Stimulated activated naive CD8-positive, alpha-beta T cell treated with anti-CD3 and anti-CD28 coated beads, Interleukin-15, amount 100 ng/mL, for 72 hours (primary cell): ENCODE data around the gene JAK2.
"Not testable (repeated sequence)": the region's sequence is repeated elsewhere in the genome, so short reads cannot be mapped to it uniquely, and the experiment has no call there.

Experiments used
- ATAC-seq: fragments of 150-1000 bp; cut with Tn5 transposase; 2 replicates; pipeline ENCODE4 v1.10.0; 2021; ENCODE audit warnings: mild to moderate bottlenecking, moderate library complexity
- DNase-seq, 2 donors: peaks; one replicate each; pipeline ENCODE4 v3.0.0; 2021 to 2022
- H3K27ac Mint-ChIP-seq, 2 donors: one replicate each; pipeline ENCODE4 v1.8.0; 2022; ENCODE audit warnings: mild to moderate bottlenecking in 2 of 2, mixed read lengths in 2 of 2, moderate library complexity in 2 of 2
- H3K27me3 Mint-ChIP-seq: one replicate; pipeline ENCODE4 v1.8.0; 2022; ENCODE audit warnings: mixed read lengths
- H3K4me1 Mint-ChIP-seq: one replicate; pipeline ENCODE4 v1.8.0; 2022; ENCODE audit warnings: mild to moderate bottlenecking, mixed read lengths
- H3K4me3 Mint-ChIP-seq, 2 donors: one replicate each; pipeline ENCODE4 v1.8.0; 2022; ENCODE audit warnings: mild to moderate bottlenecking in 2 of 2, mixed read lengths in 2 of 2, moderate library complexity in 1 of 2
- H3K9me3 Mint-ChIP-seq, 2 donors: one replicate each; pipeline ENCODE4 v1.8.0; 2022; ENCODE audit warnings: mixed read lengths in 2 of 2

The JAK2 gene

DNA sequence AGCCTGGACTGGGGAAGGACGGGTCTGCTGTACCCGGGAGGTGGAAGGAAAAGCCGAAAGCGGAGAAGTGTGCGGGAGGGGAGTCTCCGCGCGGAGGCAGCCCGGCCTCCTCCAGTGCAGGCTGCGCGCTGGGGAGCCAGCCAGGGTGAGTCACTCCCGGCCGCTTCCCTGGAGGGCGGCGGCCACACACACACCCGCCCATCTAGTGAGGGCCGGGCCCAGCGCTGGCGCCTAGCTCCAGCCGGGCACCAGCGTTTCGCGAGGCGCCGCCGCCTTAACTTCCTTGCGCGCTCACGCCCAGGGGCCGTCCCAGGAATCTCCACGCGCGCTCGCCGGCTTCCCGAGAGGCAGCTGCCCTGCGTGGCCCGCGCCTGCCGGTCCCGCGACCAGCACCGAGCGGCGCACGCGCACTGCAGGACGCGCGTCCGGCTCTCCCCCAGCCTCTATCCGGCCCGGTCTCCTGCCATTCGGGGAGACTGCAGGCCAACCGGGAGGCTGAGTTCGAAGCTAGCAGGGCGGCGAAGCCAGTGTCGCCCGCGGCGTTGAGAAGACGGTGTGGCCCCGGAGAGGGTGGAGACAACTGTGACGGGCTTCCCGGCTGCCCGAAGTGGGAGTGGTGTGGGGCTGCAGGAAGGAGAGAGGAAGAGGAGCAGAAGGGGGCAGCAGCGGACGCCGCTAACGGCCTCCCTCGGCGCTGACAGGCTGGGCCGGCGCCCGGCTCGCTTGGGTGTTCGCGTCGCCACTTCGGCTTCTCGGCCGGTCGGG is at the start of gene JAK2:
TSS of gene JAK2 (plus strand) at position 652 of the 765 bp plus-strand sequence. CDS start 36,716 bp downstream, outside the sequence.
- Mint-ChIP-seq H3K4me3 (peak within 1 kb of the TSS in 1 of 2 donors; percentile 93), H3K4me1 (peaks cover 47% of the 10 kb centered on the region), H3K27me3 (no peaks in the 10 kb centered on the region), H3K9me3 (no peaks in the 10 kb centered on the region), H3K27ac (peak within 1 kb of the TSS; percentile 94 to 95)
- DNase-seq (peak; percentile 93 to 96), ATAC-seq (peak; percentile 87)

GRCh38 chr9:4936277-4936676 is 48.8 kb upstream of the JAK2 start:
- H3K4me1 Mint-ChIP-seq = peaks cover 64% of the 10 kb centered on the region
- H3K27me3 Mint-ChIP-seq = no peaks in the 10 kb centered on the region
- H3K27ac Mint-ChIP-seq = peak overlapping the region; percentile 91 to 98

GRCh38 chr9:4936823-4937222 is 48.2 kb upstream of the JAK2 start:
- Mint-ChIP-seq H3K4me3 (peak overlapping the region; percentile 69 to 73), H3K9me3 (peaks cover 0 to 3% of the 10 kb centered on the region in 2 donors), H3K27me3 (no peaks in the 10 kb centered on the region), H3K27ac (peak overlapping the region; percentile 90 to 93), H3K4me1 (peaks cover 69% of the 10 kb centered on the region)
- peak; percentile 19 to 61 for DNase-seq
- ATAC-seq = peak; percentile 94

More at GRCh38 chr9:4936277-4936676, 48.8 kb upstream of the JAK2 start:
- Mint-ChIP-seq H3K4me3 (peak overlapping the region; percentile 44 to 71), H3K9me3 (peaks cover 0 to 4% of the 10 kb centered on the region in 2 donors)
- peak; percentile 46 for ATAC-seq
- peak in 1 of 2 donors; percentile 5 for DNase-seq

DNA sequence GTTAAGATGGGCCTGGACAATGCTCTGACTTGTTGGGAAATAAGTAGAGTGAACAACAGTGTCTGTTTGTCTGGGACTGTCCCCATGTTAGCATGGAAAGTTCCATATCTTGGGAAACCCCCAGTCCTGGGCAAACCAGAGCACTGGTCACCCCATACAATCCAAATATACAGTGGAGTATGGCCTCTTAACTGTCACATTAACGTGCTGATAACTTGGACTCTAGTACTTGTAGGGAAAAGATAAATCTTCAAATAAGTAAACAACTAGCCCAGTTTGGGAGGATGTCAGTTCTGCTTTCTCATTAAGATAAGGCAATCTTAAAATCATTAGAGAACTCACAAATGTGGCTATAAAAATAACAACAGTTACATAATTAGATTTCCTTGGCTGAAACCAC is 47.6 kb upstream of the JAK2 start:
- peak in 1 of 2 donors; percentile 41 for DNase-seq
- Mint-ChIP-seq H3K4me3 (peak overlapping the region; percentile 69 to 73), H3K27ac (peak overlapping the region; percentile 90 to 93), H3K4me1 (peaks cover 75% of the 10 kb centered on the region), H3K9me3 (no peaks in the 10 kb centered on the region), H3K27me3 (no peaks in the 10 kb centered on the region)
- ATAC-seq = peak; percentile 70

DNA sequence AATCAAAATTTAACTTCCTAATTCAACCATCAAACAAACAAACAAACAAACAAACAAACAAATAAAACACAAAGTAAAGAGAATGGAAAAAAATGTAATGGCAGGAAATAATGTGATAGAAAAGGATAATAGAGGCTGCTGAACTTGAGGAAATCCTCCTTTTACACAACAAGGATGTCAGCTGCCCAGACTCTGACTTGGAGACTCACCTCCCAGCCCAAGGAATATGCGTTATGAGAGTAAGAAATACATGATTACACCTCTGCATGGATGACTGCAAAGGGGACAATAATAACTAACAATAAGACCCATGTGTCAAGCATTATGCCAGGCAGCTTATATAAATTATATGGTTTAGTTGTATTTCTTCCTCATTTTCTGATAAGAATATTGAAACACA is 46.6 kb upstream of the JAK2 start:
- DNase-seq (no peak), ATAC-seq (no peak)

GRCh38 chr9:4939118-4939561 is 45.9 kb upstream of the JAK2 start:
- Mint-ChIP-seq H3K4me1 (peaks cover 91% of the 10 kb centered on the region), H3K27me3 (no peaks in the 10 kb centered on the region), H3K9me3 (no peaks in the 10 kb centered on the region), H3K27ac (peak overlapping the region; percentile 49 to 88), H3K4me3 (peak overlapping the region; percentile 57 to 73)
- DNase-seq = peak in 1 of 2 donors; percentile 13
- peak; percentile 61 for ATAC-seq

More for the DNA sequence above, 46.6 kb upstream of the JAK2 start:
- Mint-ChIP-seq H3K27ac (peak overlapping the region; percentile 81 to 96), H3K9me3 (no peaks in the 10 kb centered on the region), H3K4me3 (peak overlapping the region; percentile 67 to 73), H3K27me3 (no peaks in the 10 kb centered on the region), H3K4me1 (peaks cover 85% of the 10 kb centered on the region)

DNA sequence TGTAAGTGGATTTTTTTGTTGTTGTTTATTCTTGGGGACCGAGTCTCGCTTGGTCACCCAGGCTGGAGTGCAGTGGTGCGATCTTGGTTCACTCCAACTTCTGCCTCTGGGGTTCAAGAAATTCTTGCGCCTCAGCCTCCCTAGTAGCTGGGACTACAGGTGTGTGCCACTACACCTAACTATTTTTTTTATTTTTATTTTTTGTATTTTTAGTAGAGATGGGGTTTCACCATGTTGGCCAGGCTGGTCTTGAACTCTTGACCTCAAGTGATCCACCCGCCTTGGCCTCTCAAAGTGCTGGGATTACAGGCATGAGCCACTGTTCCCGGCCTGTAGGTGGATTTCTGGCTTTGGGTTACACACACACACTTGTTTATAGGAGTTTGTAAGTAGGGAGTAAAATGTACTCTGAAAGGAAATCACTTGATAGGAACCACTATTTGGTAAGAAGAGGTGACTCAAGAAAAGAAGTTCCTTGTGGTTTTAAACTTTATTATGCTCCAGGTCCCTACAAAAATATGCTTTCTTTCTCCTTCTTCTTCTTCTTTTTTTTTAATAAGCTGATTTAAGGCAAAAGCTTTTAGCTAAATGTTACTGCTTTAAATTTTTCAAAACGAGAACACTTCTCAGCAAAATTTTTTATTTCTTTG is 42.9 kb upstream of the JAK2 start:
- DNase-seq = not testable (repeated sequence)
- peaks cover 79% of the 10 kb centered on the region for H3K4me1 Mint-ChIP-seq
- peak overlapping the region; percentile 29 to 44 for H3K4me3 Mint-ChIP-seq

GRCh38 chr9:4943346-4943745 is 41.7 kb upstream of the JAK2 start:
- H3K4me3 Mint-ChIP-seq = peak overlapping the region in 1 of 2 donors; percentile 30
- ATAC-seq = no peak
- H3K9me3 Mint-ChIP-seq = peaks cover 3 to 6% of the 10 kb centered on the region in 2 donors
- peaks cover 67% of the 10 kb centered on the region for H3K4me1 Mint-ChIP-seq
- H3K27ac Mint-ChIP-seq = peak overlapping the region in 1 of 2 donors; percentile 50
- DNase-seq = no peak
- no peaks in the 10 kb centered on the region for H3K27me3 Mint-ChIP-seq

More for the DNA sequence above, 42.9 kb upstream of the JAK2 start:
- H3K27ac Mint-ChIP-seq = peak overlapping the region; percentile 44 to 69
- H3K27me3 Mint-ChIP-seq, ATAC-seq, H3K9me3 Mint-ChIP-seq: not testable (repeated sequence)

DNA sequence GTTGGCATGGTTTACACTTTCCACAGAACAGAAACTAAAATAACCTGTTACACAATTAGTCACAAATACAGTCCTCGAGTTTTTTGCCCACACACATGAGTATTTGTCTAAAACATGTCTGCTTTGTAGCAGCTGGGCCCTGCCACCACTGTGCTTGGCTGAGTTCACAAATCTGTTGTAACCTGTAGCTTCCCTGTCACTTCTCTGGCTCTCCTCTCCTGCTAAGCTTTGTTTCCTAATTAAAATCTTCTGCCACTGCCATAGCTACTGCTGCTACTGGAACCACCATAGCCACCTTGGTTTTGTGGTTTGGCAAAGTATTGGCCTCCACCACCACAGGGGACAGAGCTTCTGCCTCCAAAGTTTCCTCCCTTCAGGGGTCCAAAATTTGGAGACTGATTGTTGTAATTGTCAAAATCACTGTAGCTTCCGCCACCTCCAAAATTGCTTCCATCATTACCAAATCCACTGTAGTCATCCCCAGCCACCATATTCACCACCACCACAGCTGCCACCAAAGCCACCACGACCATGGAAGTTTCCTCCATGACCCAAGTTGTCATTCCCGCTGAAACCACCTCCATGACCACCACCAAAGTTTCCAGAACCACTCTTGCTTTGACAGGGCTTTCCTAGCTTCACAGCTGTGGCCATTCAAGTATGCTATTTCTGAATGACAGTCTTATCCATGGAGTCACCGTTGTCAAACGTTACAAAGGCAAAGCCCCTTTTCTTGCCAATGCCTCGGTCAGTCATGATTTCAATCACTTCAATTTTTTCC is 40.5 kb upstream of the JAK2 start:
- ATAC-seq = peak; percentile 82
- Mint-ChIP-seq H3K27ac (peak overlapping the region; percentile 86 to 89), H3K4me3 (peak overlapping the region; percentile 53 to 72), H3K4me1 (peaks cover 54% of the 10 kb centered on the region)
- peak; percentile 41 to 71 for DNase-seq
- H3K27me3 Mint-ChIP-seq, H3K9me3 Mint-ChIP-seq: not testable (repeated sequence)

DNA sequence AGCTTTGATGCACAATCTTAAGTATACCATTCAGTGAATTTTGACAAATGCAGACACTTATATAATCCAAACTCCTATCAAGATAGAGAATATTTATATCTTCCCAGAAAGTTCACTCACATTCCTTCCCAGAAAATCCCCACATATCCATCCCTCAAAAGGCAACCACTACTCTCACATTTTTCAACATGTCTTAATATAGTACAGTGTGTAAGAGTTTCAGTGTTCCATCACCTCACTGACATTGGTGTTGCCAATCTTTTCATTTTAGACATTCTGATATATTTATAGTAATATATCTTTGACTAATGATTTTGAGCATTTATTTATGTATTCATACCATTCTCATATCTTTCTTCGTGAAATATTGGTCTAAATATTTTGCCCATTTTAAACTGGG is 38.1 kb upstream of the JAK2 start:
- DNase-seq = no peak
- H3K27ac Mint-ChIP-seq = no peak overlapping the region
- no peak for ATAC-seq
- H3K9me3 Mint-ChIP-seq = peaks cover 4 to 6% of the 10 kb centered on the region in 2 donors
- peaks cover 8% of the 10 kb centered on the region for H3K27me3 Mint-ChIP-seq
- H3K4me3 Mint-ChIP-seq = no peak overlapping the region
- H3K4me1 Mint-ChIP-seq = peaks cover 32% of the 10 kb centered on the region

GRCh38 chr9:4955836-4956235 is 29.2 kb upstream of the JAK2 start:
- Mint-ChIP-seq H3K27ac (no peak overlapping the region), H3K9me3 (peaks cover 9 to 18% of the 10 kb centered on the region in 2 donors), H3K27me3 (peaks cover 11% of the 10 kb centered on the region), H3K4me3 (no peak overlapping the region), H3K4me1 (peaks cover 7% of the 10 kb centered on the region)
- no peak for ATAC-seq
- DNase-seq = no peak

DNA sequence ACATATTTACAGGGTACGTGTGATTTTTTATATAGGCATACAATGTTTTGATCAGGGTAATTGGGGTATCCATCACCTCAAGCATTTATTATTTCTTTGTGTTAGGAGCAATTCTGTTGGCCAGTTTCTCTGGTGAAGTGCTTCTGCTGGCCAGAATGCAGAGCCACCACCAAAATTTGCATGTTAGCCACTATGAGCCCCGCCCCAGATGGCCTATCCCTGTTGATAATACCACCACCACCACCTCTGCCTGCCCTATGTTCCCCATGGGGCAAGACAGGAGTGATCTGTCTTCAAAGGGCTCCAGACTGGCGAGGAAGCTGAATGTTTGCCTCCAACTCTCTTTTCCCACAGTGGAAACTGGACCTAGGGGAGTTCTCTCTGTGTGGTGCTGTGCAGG is 26.0 kb upstream of the JAK2 start:
- Mint-ChIP-seq H3K27ac (no peak overlapping the region), H3K9me3 (peaks cover 2 to 22% of the 10 kb centered on the region in 2 donors), H3K4me3 (no peak overlapping the region), H3K4me1 (peaks cover 26% of the 10 kb centered on the region), H3K27me3 (peaks cover 7% of the 10 kb centered on the region)
- DNase-seq (no peak), ATAC-seq (no peak)

GRCh38 chr9:4962085-4962484 is 23.0 kb upstream of the JAK2 start:
- Mint-ChIP-seq H3K4me3 (no peak overlapping the region), H3K4me1 (peaks cover 32% of the 10 kb centered on the region), H3K27me3 (no peaks in the 10 kb centered on the region), H3K9me3 (peaks cover 8 to 20% of the 10 kb centered on the region in 2 donors), H3K27ac (no peak overlapping the region)
- DNase-seq = no peak
- no peak for ATAC-seq

GRCh38 chr9:4964540-4964939 is 20.5 kb upstream of the JAK2 start:
- Mint-ChIP-seq H3K27ac (peak overlapping the region in 1 of 2 donors; percentile 9), H3K4me3 (no peak overlapping the region), H3K9me3 (peaks cover 8 to 20% of the 10 kb centered on the region in 2 donors), H3K4me1 (peaks cover 47% of the 10 kb centered on the region), H3K27me3 (no peaks in the 10 kb centered on the region)
- ATAC-seq (no peak), DNase-seq (no peak)

GRCh38 chr9:4965174-4965821 is 19.8 kb upstream of the JAK2 start:
- peaks cover 8 to 20% of the 10 kb centered on the region in 2 donors for H3K9me3 Mint-ChIP-seq
- DNase-seq (no peak), ATAC-seq (no peak)
- peak overlapping the region; percentile 69 to 79 for H3K27ac Mint-ChIP-seq
- no peaks in the 10 kb centered on the region for H3K27me3 Mint-ChIP-seq
- H3K4me1 Mint-ChIP-seq = peaks cover 54% of the 10 kb centered on the region
- peak overlapping the region; percentile 50 to 64 for H3K4me3 Mint-ChIP-seq
